K562 (cell line): Measurements from ENCODE around the gene C1QTNF7. TPM values are rescaled to one million over a fixed set of nuclear protein-coding genes. Genes with fewer than 3 reads are reported as not detected.

ENCODE experiments used
- ATAC-seq: fragments of 200-7000 bp; cut with Tn5 transposase; 3 replicates; pipeline ENCODE4 v1.9.1; 2020; ENCODE audit warnings: moderate library complexity
- BruUV-seq: library from RNA; stranded (reverse); fragments of 400-500 nt; replicated peaks from 2 replicates; lab custom pipeline; 2021; lab: Mats Ljungman, UMichigan
- CTCF ChIA-PET: fragments of 300-600 bp; formaldehyde crosslinking; extraction: SDS; loops from one replicate; lab custom pipeline; 2021; ENCODE audit warnings: low intra/inter-chr PET ratio; lab: Yijun Ruan, JAX
- POLR2A ChIA-PET: fragments of 300-600, 350-650 bp; sonication (Branson Sonifier 250); formaldehyde crosslinking; extraction: SDS; loops from one replicate; lab custom pipeline; 2021; ENCODE audit warnings: antibody characterized with exemption, inconsistent platforms; lab: Yijun Ruan, JAX
- DNase-seq, 4 experiments: peaks; one replicate each; pipeline versions ENCODE4 v3.0.0 to v3.0.0-alpha.2; 2011 to 2018; ENCODE audit warnings: low spot score in 3 of 4, mixed read lengths in 3 of 4; ENCODE audit errors: extremely low read depth in 1 of 4
- FAIRE-seq: peaks from 2 replicates; lab custom pipeline; 2011; peaks lifted over from hg19 to GRCh38; lab: Jason Lieb, UNC
- H2AFZ ChIP-seq: 2 replicates; pipeline ENCODE4 v1.6.0; 2011; ENCODE audit warnings: low read depth, low read length, control low read depth, inconsistent platforms
- H3K27ac ChIP-seq: fragments of 200-600 bp; 3 replicates; pipeline ENCODE4 v1.8.0; 2011; ENCODE audit warnings: low read depth, mild to moderate bottlenecking, control low read depth, inconsistent platforms, low read length, moderate library complexity, mixed read lengths; ENCODE audit errors: extremely low read depth
- H3K27me3 ChIP-seq, 2 experiments: fragments of 300-600 bp in 1 of 2; 2 replicates in 1 of 2; 3 replicates in 1 of 2; pipeline versions ENCODE4 v1.6.0 to v1.8.0; 2011; ENCODE audit warnings: inconsistent platforms in 2 of 2, low read length in 2 of 2, mild to moderate bottlenecking in 1 of 2, mixed read lengths in 1 of 2, moderate library complexity in 1 of 2; ENCODE audit not compliant: control insufficient read depth in 2 of 2, insufficient read depth in 2 of 2
- H3K36me3 ChIP-seq: fragments of 300-600 bp; 3 replicates; pipeline ENCODE4 v1.8.0; 2011; ENCODE audit warnings: mild to moderate bottlenecking, low read length, inconsistent platforms; ENCODE audit not compliant: control insufficient read depth, insufficient read depth
- H3K4me1 ChIP-seq, 2 experiments: fragments of 200-600 bp in 1 of 2; replicated peaks in 1 of 2; 2 replicates in 1 of 2; 3 replicates in 1 of 2; pipeline versions ENCODE4 v1.5.1 to v1.8.0; 2011; ENCODE audit warnings: inconsistent platforms in 2 of 2, low read length in 2 of 2, mild to moderate bottlenecking in 1 of 2, mixed read lengths in 1 of 2, moderate library complexity in 1 of 2; ENCODE audit not compliant: control insufficient read depth in 2 of 2, insufficient read depth in 2 of 2
- H3K4me2 ChIP-seq: 2 replicates; pipeline ENCODE4 v1.6.1; 2011; ENCODE audit warnings: low read length, control low read depth, inconsistent platforms, mixed read lengths; ENCODE audit not compliant: insufficient read depth
- H3K4me3 ChIP-seq: fragments of 200-600 bp; sonication (generic), shearing (Covaris generic); 2 replicates; pipeline ENCODE4 v1.5.1; 2016; ENCODE audit warnings: control low read depth, inconsistent platforms
- H3K79me2 ChIP-seq: fragments of 200-600 bp; 3 replicates; pipeline ENCODE4 v1.8.0; 2011; ENCODE audit warnings: low read length, inconsistent platforms; ENCODE audit not compliant: control insufficient read depth, insufficient read depth
- H3K9ac ChIP-seq, 2 experiments: 2 replicates each; pipeline versions ENCODE4 v1.6.0 to v1.6.1; 2011; ENCODE audit warnings: low read depth in 2 of 2, low read length in 2 of 2, control low read depth in 1 of 2, inconsistent platforms in 1 of 2, mild to moderate bottlenecking in 1 of 2, mixed read lengths in 1 of 2; ENCODE audit not compliant: insufficient read depth in 1 of 2
- H3K9me1 ChIP-seq: one replicate; pipeline ENCODE4 v1.6.0; 2011; ENCODE audit warnings: inconsistent platforms, mild to moderate bottlenecking, low read length, moderate library complexity; ENCODE audit not compliant: control insufficient read depth, insufficient read depth
- H3K9me3 ChIP-seq: replicated peaks from 2 replicates; pipeline ENCODE4 v1.5.1; 2011; ENCODE audit warnings: low read depth, low read length, inconsistent platforms; ENCODE audit not compliant: control insufficient read depth, insufficient read depth
- H4K20me1 ChIP-seq: replicated peaks from 2 replicates; pipeline ENCODE4 v1.6.1; 2011; ENCODE audit warnings: low read length, inconsistent platforms, mixed read lengths; ENCODE audit not compliant: control insufficient read depth, insufficient read depth
- CHCHD3 ChIP-seq: fragments of 250-450 bp; sonication (Bioruptor Pico); IDR thresholded peaks from 2 replicates; pipeline ENCODE4 v2.1.2; 2022; ENCODE audit warnings: mild to moderate bottlenecking
- CTBP1 ChIP-seq: fragments of 450-650 bp; IDR thresholded peaks from 2 replicates; pipeline ENCODE4 v1.6.1; 2016; ENCODE audit warnings: borderline replicate concordance
- ETV1 ChIP-seq: fragments of 450-650 bp; conservative IDR thresholded peaks from 2 replicates; pipeline ENCODE4 v1.6.1; 2016; ENCODE audit warnings: missing genetic modification characterization, control low read depth, low read depth, missing compliant biosample characterization
- JUND ChIP-seq, 2 experiments: IDR thresholded peaks; 2 replicates in 1 of 2; 3 replicates in 1 of 2; pipeline ENCODE4 v1.6.1; 2011; ENCODE audit warnings: borderline replicate concordance in 2 of 2, low read depth in 2 of 2, low read length in 2 of 2, improper control_type of control experiment in 1 of 2, missing biosample characterization in 1 of 2, missing genetic modification characterization in 1 of 2, missing genetic modification reagents in 1 of 2
- KDM1A ChIP-seq, 2 experiments: fragments of 450-650 bp; IDR thresholded peaks; 2 replicates each; pipeline ENCODE4 v1.6.1; 2016; ENCODE audit warnings: mild to moderate bottlenecking in 2 of 2
- POLR2A ChIP-seq: fragments of 450-650 bp; conservative IDR thresholded peaks from 2 replicates; pipeline ENCODE4 v1.6.1; 2016
- TRIM28 ChIP-seq: fragments of 450-650 bp; IDR thresholded peaks from 2 replicates; pipeline ENCODE4 v1.6.1; 2017
- ZNF77 ChIP-seq: fragments of 250-450 bp; sonication (Bioruptor Pico); IDR thresholded peaks from 2 replicates; pipeline ENCODE4 v1.5.0; 2020
- WGBS: fragments of 100-300 bp; shearing (Covaris generic); methylation state at CpG from one replicate; pipeline ENCODE4 v1.1.6; 2016; ENCODE audit warnings: low coverage, mixed read lengths; ENCODE audit not compliant: insufficient coverage; ENCODE audit errors: missing lambda C conversion rate; 5-methylcytosine and 5-hydroxymethylcytosine counted together
- in situ Hi-C: fragments of 300-500 bp; cut with MboI; formaldehyde crosslinking; loops from 4 replicates; pipeline ENCODE4 v1.15.0; 2018; ENCODE audit warnings: inconsistent platforms, mixed read lengths
- intact Hi-C: fragments of 100-400 bp; cut with micrococcal nuclease; formaldehyde crosslinking; loops from 2 replicates; pipeline ENCODE4 v1.14.2; 2022
- polyA plus RNA-seq, 8 experiments: library from polyadenylated mRNA; depleted of rRNA in 4 of 8; stranded (reverse) in 5 of 8; unstranded in 3 of 8; fragments of >200 nt; fragmentation: Nextera tagmentation in 2 of 8; fragmentation: Illumina TruSeq in 1 of 8; extraction: Ambion mirVana in 2 of 8; extraction: Trizol in 1 of 8; gene quantifications; 2 replicates each; pipeline versions ENCODE4 v1.2.1 to v1.2.3, GENCODE V29; 2011 to 2014; ENCODE audit warnings: inconsistent platforms in 1 of 8, missing spikeins in 1 of 8
- total RNA-seq, 7 experiments: library from RNA; depleted of rRNA in 6 of 7; stranded (reverse); fragments of >200 nt in 6 of 7; fragmentation: Illumina TruSeq in 2 of 7; extraction: Trizol in 2 of 7; gene quantifications; 2 replicates each; pipeline versions ENCODE4 v1.2.1 to v1.2.3, GENCODE V29; 2011 to 2021; ENCODE audit warnings: low replicate concordance in 1 of 7
- TF ChIP-seq, protein P1 (sequence below): fragments of 200-800 bp; sonication (Bioruptor generic); IDR thresholded peaks from 2 replicates; pipeline ENCODE4 v1.6.1; 2016; ENCODE audit warnings: missing genetic modification characterization, missing compliant biosample characterization

The C1QTNF7 gene
- total and polyA plus RNA-seq, 9 of the 15 experiments (the other 6 are each of a cell fraction or from before 2014, with no cell fraction given), result not detected

DNA sequence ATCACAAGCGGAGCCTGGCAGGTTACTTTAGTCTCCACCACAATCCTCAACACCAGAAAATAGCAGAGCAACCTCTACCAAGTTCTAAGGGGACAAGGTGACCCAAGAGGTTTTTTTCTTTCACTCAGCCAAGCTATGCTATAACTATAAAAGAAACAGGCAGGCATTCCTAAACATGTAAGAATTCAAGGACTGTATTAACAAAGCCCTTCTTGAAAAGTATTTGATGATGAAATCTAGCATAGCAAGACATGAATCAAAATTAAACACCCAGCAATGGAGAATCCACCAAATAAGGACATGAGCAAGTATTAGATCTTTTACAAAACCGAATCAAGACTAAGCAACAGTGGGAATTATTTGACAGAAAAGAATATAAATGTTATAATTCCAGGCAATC, 25.7 kb upstream of the C1QTNF7 start:
- no peak overlapping the region for H2AFZ ChIP-seq
- no peaks in the 10 kb centered on the region for H3K27me3 ChIP-seq
- no peaks in the 10 kb centered on the region; the same call in 1 of the 2 replicates for H4K20me1 ChIP-seq
- H3K79me2 ChIP-seq, result no peaks in the 10 kb centered on the region
- no TSS peak for BruUV-seq
- CTCF ChIA-PET, result no interaction called here
- no peak overlapping the region for H3K9ac ChIP-seq
- POLR2A ChIA-PET, result interaction anchor here (0.7 kb wide), 1 partner anchor 1438 kb away, joined by 4 read pairs; no protein-coding TSS in a partner anchor
- H3K4me3 ChIP-seq, result no peak overlapping the region
- FAIRE-seq (no peak), DNase-seq (no peak), ATAC-seq (no peak)
- no peaks in the 10 kb centered on the region for H3K9me1 ChIP-seq
- H3K36me3 ChIP-seq, result no peaks in the 10 kb centered on the region
- in situ Hi-C loops (no loop called here), intact Hi-C loops (no loop called here)
- H3K4me1 ChIP-seq, result no peaks in the 10 kb centered on the region
- no peak overlapping the region for H3K27ac ChIP-seq
- H3K4me2 ChIP-seq, result no peak overlapping the region
- TF ChIP-seq CTBP1 (no peak), ETV1 (no peak), CHCHD3 (CRISPR knock-in tag) (no peak), KDM1A (IDR thresholded peaks at IDR 0.05) (no peak), TRIM28 (no peak), ZNF77 (no peak), POLR2A (no peak), JUND (IDR thresholded peaks at IDR 0.05; ENCODE audit: borderline replicate concordance, low read depth, low read length) (no peak), JUND (tag; IDR thresholded peaks at IDR 0.05; ENCODE audit: borderline replicate concordance, low read depth, low read length) (no peak)
- TF ChIP-seq, protein P1, sequence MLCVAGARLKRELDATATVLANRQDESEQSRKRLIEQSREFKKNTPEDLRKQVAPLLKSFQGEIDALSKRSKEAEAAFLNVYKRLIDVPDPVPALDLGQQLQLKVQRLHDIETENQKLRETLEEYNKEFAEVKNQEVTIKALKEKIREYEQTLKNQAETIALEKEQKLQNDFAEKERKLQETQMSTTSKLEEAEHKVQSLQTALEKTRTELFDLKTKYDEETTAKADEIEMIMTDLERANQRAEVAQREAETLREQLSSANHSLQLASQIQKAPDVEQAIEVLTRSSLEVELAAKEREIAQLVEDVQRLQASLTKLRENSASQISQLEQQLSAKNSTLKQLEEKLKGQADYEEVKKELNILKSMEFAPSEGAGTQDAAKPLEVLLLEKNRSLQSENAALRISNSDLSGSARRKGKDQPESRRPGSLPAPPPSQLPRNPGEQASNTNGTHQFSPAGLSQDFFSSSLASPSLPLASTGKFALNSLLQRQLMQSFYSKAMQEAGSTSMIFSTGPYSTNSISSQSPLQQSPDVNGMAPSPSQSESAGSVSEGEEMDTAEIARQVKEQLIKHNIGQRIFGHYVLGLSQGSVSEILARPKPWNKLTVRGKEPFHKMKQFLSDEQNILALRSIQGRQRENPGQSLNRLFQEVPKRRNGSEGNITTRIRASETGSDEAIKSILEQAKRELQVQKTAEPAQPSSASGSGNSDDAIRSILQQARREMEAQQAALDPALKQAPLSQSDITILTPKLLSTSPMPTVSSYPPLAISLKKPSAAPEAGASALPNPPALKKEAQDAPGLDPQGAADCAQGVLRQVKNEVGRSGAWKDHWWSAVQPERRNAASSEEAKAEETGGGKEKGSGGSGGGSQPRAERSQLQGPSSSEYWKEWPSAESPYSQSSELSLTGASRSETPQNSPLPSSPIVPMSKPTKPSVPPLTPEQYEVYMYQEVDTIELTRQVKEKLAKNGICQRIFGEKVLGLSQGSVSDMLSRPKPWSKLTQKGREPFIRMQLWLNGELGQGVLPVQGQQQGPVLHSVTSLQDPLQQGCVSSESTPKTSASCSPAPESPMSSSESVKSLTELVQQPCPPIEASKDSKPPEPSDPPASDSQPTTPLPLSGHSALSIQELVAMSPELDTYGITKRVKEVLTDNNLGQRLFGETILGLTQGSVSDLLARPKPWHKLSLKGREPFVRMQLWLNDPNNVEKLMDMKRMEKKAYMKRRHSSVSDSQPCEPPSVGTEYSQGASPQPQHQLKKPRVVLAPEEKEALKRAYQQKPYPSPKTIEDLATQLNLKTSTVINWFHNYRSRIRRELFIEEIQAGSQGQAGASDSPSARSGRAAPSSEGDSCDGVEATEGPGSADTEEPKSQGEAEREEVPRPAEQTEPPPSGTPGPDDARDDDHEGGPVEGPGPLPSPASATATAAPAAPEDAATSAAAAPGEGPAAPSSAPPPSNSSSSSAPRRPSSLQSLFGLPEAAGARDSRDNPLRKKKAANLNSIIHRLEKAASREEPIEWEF (CRISPR knock-in tag), result no peak
- H3K9me3 ChIP-seq, result no peaks in the 10 kb centered on the region
- 0% methylated on average over 2 of the region's 2 CpGs for WGBS
